ENCODE results near the gene OSBP2.

DNA sequence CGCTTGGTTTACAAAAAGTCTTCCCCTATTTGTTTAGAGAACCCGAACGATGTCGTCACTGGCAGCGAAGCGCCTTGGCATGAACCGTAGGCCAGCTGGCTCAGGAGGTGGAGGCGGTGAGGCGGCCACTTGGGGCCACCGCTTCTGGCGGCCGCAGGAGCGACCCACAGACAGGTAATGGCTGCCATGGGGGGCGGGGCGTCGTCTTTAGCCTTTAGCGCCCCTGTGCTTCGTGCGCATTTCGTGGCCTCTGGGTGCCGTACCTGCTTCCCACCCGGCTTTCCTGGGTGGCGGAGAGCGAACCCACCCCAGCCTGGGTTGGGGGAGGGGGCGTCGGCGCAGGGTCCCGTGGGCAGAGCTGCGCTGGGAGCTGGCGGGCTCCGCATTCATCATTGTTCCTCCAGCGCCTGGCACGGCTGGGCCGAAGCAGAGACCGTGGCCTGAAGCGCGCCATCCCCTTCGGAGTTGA is 469 bp upstream of the OSBP2 start:
- TF ChIP-seq, protein P1, sequence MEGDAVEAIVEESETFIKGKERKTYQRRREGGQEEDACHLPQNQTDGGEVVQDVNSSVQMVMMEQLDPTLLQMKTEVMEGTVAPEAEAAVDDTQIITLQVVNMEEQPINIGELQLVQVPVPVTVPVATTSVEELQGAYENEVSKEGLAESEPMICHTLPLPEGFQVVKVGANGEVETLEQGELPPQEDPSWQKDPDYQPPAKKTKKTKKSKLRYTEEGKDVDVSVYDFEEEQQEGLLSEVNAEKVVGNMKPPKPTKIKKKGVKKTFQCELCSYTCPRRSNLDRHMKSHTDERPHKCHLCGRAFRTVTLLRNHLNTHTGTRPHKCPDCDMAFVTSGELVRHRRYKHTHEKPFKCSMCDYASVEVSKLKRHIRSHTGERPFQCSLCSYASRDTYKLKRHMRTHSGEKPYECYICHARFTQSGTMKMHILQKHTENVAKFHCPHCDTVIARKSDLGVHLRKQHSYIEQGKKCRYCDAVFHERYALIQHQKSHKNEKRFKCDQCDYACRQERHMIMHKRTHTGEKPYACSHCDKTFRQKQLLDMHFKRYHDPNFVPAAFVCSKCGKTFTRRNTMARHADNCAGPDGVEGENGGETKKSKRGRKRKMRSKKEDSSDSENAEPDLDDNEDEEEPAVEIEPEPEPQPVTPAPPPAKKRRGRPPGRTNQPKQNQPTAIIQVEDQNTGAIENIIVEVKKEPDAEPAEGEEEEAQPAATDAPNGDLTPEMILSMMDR (IDR thresholded peaks at IDR 0.05), result peak in 2 of 5 experiments; percentile 14 to 23
- TF ChIP-seq POLR2AphosphoS5 (IDR thresholded peaks at IDR 0.05) (no peak), EP300 (IDR thresholded peaks at IDR 0.05; ENCODE audit: low read depth) (no peak)
